ENCODE measurements around the gene LHPP.
"Not testable (repeated sequence)": the region's sequence is repeated elsewhere in the genome, so short reads cannot be mapped to it uniquely, and the experiment has no call there.

Gene LHPP

DNA sequence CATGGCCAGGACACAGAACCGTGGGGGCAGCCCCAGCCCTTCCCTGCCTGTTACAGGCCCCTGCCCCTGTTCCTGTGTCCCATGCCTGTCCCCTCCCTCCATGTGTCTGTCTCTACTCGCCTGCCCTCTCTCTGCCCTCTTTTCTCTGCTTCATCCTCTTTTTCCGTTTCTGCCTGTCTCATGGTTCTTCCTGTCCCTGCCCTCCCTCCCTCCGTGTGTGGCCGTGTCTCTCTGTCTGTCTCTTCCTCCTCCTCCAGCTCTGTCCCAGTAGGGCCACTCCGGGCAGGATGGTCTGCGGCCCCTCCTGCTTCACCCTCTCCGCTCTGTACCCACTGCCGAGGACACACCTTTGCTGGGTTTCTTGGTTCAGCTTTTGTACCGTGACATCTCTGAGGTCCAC, 145.2 kb downstream of the LHPP start:
- no peak for DNase-seq (ENCODE audit: low read depth)

DNA sequence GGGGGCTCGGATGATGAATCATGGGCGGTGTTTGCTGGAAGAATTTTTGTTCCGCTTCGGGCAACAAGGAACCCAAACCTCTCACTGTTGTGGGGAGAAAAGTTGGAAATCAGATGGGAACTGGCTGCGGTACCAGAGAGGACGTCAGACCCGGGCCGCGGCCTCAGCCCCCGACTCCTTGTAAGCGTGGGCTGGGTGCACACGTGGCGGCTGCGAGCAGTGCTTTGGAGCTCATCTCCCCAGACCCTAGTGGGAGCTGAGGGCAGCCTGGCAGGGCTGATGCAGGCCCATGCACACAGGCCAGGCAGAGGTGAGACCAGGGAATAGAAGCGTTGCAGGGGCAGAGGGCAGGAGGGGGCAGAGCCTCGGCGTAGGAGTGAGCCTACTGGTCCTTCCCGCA, 146.1 kb downstream of the LHPP start:
- no peak for DNase-seq (ENCODE audit: low read depth)

DNA sequence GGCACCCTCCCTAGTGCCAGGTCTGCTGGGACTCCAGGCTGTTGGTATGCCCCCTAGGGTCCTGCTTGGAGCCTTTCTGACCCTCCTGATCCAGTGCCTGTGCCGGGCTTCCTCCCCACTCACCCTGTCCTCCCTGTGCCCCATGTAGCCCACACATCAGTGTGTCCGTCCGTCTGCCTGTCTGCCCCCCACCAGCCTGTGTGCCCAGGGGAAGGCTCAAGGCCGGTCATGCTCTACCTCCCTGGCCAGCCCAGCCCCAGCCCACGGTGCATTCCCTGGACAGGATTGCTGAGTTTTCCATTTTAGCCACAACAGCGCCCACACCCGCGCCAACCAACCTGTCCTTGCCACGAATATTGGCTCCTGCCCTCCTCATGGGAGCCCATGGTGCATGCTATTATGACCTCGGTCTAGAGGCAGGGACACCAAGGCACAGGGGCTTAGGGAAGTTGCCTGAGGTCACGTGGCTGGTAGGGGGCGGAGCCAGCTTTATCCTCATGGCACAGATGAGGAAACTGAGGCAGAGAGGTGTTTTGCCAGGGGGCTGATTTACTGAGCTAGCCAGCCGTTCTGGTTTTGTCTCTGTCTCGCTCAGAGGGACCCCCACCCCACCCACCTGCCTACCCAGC, 146.6 kb downstream of the LHPP start:
- DNase-seq (ENCODE audit: low read depth) = no peak

DNA sequence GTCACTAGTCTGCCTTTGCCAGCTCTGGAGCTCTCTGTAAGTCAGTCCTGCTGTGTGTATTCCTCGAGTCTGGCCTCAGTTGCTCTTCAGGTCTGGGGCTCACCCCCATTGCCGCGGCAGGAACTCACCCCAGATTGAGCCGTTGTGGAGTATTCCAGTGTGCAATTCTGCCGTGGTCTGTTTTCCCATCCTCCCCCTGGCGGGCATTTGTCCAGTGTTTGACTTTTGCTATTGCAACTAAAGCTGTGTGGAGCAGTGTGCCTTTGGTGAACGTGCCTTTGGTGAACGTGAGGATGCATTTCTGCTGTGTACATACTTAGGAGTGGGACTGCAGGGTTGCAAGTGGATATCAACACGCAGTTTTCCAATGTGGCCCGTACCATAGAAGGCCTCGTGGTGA, 148.1 kb downstream of the LHPP start:
- DNase-seq (ENCODE audit: low read depth) = no peak

DNA sequence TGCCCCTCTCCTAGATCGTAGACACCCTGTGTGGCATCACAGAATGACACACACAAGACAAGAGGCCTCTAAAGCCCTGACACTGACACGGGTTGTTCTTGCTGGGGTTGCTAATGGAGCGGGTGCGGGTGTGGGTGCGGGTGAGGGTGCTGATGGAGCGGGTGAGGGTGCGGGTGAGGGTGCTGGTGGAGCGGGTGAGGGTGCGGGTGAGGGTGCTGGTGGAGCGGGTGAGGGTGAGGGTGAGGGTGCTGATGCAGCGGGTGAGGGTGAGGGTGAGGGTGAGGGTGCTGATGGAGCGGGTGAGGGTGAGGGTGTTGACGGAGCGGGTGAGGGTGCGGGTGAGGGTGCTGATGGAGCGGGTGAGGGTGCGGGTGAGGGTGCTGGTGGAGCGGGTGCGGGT, 148.6 kb downstream of the LHPP start:
- DNase-seq (ENCODE audit: low read depth) = not testable (repeated sequence)

DNA sequence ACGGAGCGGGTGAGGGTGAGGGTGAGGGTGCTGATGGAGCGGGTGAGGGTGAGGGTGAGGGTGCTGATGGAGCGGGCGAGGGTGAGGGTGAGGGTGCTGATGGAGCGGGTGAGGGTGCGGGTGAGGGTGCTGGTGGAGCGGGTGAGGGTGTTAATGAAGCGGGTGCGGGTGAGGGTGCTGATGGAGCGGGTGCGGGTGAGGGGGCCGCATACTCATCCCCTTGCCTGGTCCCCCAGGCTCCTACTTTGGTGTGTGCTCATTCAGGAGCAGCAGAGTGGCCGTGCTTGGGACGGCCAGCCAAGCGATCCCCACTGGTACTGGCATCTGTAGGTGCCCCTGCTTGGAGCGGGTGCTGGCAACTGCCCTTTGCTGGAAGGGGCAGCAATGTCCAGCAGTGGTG, 149.2 kb downstream of the LHPP start:
- not testable (repeated sequence) for DNase-seq (ENCODE audit: low read depth)

DNA sequence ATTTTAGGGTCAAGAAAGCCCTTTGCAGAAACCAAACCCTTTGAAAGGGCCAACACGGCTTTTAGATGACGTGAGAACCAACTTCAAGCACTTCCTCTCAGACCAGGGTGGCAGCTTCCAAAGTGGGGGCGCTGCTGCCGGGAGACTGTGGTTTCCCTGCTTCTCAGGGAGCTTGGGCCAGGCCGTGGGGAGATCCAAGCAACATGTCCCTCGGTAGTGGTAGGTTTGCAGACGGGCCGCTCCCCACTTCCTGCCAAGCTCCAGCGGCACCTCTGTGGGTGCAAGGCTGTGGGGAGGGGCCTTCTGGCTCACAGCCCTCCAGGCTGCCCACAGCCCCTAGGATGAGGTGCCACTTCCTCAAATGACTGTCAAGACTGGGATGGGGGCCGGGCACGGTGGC, 150.1 kb downstream of the LHPP start:
- DNase-seq (ENCODE audit: low read depth) = no peak

DNA sequence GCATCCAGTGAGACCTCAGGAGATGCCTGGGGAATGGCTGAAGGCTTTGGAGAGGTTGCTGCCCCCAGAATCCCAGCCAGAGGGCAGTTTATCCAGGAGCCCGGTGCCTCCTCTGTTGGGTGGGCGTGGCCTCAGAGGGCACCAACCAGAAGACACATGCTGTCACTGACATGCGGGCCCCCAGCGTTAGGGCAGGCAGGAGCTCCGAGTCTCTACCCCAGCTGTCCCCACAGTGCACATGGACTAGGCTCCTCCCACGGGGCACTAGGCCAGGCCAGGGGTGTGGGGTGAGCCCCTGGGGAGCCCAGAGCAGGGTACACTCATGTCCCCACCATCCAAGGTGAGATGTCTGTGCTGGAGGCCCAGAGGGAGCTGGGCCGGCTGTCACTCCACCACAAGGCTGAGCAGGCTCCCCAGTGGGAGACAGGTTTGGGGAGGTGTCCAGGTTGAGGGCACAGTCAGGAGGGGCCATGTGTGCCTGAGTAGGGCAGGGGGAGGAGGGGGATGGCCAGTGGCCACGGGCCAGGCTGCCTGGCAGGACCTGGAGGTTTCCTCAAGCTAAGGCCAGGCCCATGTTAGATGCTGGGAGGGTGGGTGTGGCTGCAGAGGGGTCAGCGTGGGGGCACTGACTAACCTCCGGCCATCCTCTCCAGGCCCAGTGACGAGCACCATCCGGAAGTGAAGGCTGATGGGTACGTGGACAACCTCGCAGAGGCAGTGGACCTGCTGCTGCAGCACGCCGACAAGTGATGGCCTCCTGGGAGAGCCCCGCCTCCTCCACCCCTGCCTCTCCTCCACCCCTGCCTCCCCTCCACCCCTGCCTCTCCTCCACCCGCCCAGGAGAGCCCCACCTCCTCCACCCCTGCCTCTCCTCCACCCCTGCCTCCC, 151.2 kb downstream of the LHPP start:
- DNase-seq (ENCODE audit: low read depth) = peak; percentile 22

DNA sequence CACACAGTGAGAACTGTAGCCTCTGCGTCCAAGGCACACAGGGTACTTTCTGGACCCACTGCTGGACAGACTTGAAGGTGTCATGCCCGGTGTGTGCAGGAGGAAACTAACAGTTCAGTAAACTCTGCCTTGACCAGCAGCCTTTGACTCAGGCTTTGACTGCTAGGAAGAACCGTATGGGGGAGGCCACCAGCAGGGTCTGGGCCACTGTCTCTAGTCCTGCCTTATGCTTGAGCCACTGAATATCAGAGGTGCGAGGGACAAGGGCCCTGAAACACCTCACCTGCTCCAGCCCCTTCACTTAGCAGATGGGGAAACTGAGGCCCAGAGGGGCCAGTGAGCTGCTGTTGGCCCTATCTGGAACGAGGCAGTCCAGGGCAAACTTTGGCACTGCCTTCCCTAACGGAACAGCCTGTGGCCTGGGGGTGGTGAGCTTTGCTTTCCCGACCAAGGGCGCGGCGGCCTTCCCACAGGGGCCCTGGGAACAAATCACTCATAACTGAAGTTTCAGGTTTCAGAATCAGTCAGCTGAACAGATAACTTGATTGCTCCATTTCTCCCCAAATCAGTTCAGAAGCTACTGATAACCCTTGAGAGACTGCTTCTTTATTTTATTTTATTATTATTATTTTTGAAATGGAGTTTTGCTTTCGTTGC, 152.5 kb downstream of the LHPP start:
- DNase-seq (ENCODE audit: low read depth) = no peak

DNA sequence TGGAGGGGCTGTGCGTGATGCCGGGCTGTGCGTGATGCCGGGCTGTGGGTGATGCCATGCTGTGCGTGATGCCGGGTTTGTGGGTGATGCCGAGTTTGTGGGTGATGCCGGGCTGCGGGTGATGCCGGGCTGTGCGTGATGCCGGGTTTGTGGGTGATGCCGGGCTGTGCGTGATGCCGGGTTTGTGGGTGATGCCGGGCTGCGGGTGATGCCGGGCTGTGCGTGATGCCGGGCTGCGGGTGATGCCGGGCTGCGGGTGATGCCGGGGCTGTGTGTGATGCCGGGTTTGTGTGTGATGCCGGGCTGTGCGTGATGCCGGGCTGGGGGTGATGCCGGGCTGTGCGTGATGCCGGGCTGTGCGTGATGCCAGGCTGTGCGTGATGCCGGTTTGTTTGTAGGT, 153.6 kb downstream of the LHPP start:
- DNase-seq (ENCODE audit: low read depth) = no peak

DNA sequence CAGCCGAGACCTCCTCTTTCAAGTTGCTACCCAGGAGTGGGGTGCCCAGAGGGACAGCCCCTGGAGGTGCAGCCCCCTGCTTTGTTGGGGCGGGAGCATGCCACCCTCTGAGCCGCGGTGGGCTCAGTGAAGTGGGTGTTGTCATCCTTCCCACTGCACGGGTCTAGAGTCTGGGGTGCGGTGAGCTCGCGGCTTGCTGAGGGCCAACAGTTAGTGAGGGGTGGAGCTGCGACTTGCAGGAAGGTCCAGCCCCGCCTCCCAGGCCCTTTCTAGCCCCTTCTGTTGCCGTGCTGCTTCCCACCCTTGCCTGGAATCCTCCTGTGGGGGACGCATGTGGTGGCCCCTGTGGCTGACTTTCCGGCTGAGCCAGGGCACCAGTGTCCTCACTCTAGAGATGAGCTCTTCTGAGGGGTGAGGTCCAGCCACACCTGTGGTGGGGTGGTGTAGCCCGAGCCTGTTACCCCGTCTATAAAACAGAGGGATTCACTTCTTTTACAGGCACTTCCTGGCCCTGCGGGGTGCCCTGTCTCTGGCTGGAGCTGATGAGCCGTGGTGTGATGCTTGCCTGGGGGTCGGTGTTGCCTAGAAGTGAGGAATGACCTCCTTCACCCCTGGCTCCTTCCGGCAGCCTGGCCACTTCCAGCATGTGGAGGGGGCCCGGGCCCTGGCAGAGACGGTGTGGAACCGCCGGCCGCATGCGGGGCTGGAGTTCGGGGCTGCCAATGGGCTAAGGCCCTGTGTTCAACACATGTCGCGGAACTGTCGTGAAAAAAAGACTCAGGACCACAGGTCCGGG, 154.6 kb downstream of the LHPP start:
- DNase-seq (ENCODE audit: low read depth) = no peak

DNA sequence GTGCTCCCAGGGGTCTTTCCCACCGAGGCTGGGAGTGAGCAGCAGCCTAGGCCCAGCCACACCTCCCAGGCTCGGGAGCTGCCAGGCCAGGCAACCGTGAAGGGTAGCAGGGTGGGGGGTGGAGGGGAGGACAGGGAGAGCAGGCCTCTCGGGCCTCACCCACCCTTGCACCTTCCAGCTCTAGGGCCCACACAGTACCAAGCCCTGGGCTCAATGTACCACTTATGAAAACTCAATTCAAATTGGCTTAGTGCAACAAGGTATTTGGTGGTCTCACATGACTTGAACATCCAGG, 155.2 kb downstream of the LHPP start:
- DNase-seq (ENCODE audit: low read depth) = no peak

DNA sequence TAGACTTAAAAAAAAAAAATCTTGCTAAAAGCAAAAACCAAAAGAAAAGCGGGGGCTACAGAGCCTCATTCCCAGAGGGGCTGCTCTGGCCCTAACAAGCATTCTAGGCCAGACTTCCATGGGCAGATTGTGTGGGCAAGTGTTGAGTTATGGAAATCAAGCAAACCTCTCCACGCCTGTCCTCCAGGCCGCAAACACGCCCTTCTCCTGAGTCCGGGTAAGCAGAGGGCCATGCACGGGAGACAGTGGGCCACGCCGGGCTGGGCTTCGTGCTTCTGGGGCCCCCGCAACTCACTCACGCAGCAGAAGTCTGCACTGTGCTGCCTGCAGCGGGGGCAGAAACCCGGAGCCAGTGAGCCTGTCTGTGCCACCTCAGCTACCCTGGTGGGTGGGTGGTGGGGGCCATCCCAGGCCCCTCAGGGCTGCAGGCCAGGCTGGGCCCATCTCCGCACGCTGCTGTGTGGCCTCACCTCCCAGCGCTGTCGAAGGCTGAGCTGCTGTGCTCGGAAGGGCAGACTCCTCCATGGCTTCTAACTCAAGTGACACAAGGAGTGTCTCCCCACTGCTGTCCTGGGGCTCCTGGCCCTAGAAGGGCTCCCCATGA, 156.9 kb downstream of the LHPP start:
- no peak for DNase-seq (ENCODE audit: low read depth)

DNA sequence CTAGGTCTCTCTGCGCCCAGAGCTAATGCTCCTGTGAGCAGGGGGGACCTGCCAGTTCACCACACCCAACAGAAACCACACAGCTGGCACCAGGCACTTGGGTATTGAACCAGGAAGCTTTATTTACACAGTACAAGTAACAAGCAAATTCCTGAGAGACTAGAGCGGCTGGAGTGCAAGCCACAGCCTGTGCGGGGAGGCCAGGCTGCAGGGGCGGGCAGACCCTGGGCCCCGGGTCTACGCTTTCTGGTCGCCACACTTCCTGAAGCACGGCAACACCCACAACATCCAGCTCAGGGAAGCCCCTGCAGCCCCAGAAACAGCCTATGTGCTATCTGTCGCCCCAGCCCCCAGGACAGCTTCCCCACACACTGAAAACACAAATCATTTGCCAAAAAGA, 157.6 kb downstream of the LHPP start:
- DNase-seq (ENCODE audit: low read depth) = no peak

DNA sequence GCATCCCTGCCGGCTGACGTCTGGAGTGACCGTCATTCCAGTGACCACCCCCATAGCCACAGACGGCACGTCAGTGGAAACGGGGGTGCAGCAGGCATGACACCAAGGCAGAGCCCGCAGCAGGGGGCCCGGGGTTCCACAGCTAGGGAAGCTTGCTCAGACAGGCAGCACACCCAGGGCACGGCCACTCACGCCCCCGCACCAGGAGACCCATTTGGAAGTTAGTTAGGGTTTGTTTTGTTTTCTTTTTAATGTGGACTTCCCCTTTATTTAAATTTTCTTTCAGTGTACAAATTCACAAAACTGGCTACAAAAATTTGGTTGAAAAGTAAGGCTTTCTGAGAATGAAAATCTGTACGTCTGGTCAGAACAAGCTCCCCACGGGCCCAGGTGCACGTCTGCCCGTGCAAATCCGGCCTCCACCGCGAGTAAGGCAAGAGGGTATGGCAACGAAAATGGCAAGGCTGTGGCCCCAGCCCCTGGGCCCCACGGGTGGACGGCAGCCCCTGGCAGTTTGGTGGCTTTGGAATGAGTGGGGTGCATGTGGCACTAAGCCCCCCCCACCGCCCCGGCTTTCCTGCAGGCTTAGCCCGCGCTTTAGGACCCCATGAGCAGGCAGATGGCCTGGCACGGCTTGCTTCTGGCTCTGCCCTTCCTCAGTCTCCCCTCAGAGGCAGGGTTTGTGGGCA, 158.3 kb downstream of the LHPP start:
- DNase-seq (ENCODE audit: low read depth) = no peak

DNA sequence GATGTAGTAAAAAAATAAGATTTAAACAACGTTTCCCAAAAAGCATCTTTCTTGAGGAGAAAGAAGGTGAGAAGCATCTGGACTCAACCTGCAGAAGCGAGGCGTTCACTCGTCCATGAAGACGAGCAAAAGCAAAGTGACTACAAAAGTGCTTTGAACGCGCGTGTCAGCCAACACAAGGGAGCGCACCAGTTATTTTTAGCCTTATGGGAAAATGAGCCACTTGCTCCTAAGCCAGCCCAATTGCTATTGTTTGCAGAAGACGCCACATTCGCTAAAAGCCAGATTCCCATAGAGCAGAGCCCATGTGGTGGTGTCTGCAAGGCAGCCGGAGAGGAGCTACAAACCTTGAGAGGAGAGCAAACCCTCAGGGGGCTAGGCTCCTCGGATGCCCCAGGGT, 160.0 kb downstream of the LHPP start:
- DNase-seq (ENCODE audit: low read depth) = no peak

DNA sequence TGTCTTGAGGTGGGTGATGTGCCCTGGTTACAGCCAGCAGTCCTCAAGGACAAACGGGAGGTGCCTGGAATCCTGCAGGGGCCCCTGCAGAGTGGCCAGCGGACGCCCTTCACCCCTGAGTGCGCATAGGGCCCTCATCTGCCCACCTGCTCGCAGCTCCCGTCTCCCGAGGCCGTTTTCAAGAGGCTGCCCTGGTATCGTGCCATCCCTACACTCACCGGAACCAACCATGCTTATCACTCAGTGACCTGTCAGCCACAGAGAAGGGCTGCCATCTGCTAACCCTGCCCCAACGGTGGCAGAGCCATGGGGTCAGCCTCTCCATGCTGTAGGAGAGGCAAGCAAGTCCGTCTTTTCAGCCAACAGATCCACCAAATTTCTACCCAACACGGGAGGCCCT, 160.5 kb downstream of the LHPP start:
- no peak for DNase-seq (ENCODE audit: low read depth)

DNA sequence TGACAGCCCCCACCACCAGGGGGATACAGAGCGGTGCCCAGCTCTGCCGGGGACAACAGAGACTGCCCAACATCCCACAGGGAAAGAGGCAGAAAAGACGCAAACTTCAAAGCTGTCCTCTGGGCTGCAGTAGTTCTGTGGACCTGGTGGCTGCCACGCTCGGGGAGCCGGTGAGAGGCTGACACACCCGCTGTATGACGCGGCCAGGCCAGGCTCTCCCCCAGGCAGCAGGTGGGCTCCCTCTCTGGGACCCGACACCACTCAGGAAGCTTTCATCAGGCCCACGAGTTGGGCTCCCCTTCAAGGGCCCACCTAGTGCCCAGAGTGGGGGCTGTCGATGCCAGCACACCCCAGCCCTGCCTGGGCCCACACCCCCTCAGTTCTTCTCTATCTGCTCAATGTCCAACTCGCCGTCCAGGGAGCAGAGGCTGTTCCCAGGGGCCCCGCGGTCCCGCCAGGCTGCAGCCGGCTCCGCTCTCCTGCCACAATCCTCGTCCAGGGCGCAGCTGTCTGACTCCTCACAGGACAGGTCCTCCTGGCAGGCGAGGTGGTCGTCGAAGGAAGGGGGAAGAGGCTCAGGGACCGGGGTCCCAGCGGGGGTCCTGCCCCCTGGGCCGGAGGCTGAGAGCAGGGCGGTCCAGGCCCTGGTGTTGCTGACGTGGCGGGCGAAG, 161.4 kb downstream of the LHPP start:
- DNase-seq (ENCODE audit: low read depth) = no peak

DNA sequence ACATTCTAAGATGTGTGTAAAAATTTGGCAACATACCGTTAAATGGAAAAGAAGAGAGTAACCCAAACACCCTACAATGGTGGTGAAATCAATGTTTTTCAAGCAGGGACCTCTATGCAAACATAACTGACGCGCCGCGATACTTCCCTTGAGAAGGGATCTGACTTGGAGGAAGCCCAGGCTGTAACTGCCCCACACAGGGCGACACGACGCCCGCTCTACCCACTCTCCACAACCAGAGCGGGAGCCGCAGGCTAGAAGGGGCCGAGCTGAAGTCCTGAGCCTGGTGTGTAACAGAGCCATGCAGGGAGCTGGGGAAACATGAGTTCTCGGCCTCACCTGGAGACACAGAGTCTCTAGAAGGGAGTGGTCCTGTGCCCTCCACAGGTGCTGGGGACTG, 162.4 kb downstream of the LHPP start:
- no peak for DNase-seq (ENCODE audit: low read depth)

DNA sequence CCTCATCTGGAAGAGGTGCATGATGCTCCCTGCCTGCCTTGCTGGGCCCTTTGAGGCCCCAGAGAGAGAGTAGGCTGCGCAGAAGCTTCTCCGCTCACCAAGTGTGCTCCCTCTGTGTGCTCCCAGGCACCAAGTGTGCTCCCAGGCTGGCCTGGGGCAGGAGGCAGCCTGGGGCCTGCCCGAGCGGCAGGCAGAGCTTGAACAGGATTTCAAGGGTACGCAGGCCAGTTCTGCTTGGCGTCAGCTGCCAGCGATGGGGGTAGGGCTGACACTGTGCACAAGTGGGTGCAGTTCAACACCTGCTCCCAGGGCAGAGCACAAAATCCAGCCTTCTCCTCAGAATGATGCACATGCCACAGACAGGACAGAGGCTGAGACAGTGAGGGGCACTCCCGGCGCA, 162.8 kb downstream of the LHPP start:
- DNase-seq (ENCODE audit: low read depth) = no peak

DNA sequence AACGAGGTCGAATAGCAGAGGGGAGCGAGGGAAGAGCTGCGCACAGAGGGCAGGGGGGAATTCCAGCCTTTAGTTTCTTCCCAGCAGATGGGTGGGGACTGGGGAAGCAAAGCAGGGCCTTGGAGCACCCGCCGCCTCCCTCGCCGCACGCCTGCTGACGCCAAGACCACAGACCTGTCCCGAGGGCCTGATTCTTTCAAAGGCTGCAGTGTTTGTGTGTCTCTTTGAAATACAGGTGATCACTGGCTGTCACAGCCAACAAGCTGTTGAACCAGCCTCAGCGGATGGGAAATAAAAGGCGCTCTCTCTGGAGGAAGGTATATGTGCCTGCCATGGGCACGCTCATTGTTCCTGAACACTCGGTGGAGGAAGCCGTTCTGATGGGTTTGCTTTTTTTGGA, 163.3 kb downstream of the LHPP start:
- DNase-seq (ENCODE audit: low read depth) = no peak

Data from EH (cell line).